ENCODE results near the gene CLCN4. TPM values are rescaled to one million over a fixed set of nuclear protein-coding genes. Genes with fewer than 3 reads are reported as not detected.

The CLCN4 gene
- total and polyA plus RNA-seq, 10 of the 15 experiments (the other 5 are each of a cell fraction or from before 2014, with no cell fraction given), result 0.90 to 6.9 (median 2.9) TPM

GRCh38 chrX:10178866-10179463 lies 22.2 kb downstream of the CLCN4 start:
- intact Hi-C loops (cut with micrococcal nuclease; ENCODE audit: unreplicated experiment) (no loop called here), in situ Hi-C loops (cut with MboI) (loop anchor here (25.0 kb wide), 1 partner anchor 1608 kb away; no protein-coding TSS in a partner anchor)
- no peak for FAIRE-seq
- ChIA-PET POLR2A (no interaction called here), RAD21 (ENCODE audit: unreplicated experiment) (no interaction called here), SMC1A (ENCODE audit: uncharacterized antibody, unreplicated experiment) (no interaction called here), CTCF (interaction anchor here (1.5 to 3.0 kb wide), 3 partner anchors 11 to 419 kb away, joined by 3 to 17 read pairs (median 14); no protein-coding TSS in a partner anchor)
- Histone ChIP-seq H3K4me1 (ENCODE audit: control insufficient read depth, insufficient read depth, low read length) (no peaks in the 10 kb centered on the region), H3K27me3 (replicated peaks in 1 of 2; ENCODE audit: control insufficient read depth in 2 of 2, insufficient read depth in 2 of 2, low read length in 1 of 2) (peaks cover 0 to 2% of the 10 kb centered on the region in 2 experiments; a peak in 2 of 4 replicates), H3K27ac (ENCODE audit: control insufficient read depth, insufficient read depth) (no peak overlapping the region), H3K9me3 (replicated peaks; ENCODE audit: control insufficient read depth, insufficient read depth, low read length) (no peaks in the 10 kb centered on the region), H3K36me3 (ENCODE audit: control insufficient read depth in 2 of 2, insufficient read depth in 2 of 2, low read length in 1 of 2) (no peaks in the 10 kb centered on the region), H3K79me2 (ENCODE audit: control insufficient read depth, insufficient read depth, low read length) (no peaks in the 10 kb centered on the region), H3K9ac (ENCODE audit: control insufficient read depth, insufficient read depth, low read length) (no peak overlapping the region), H3K4me3 (no peak overlapping the region), H3K4me2 (ENCODE audit: control insufficient read depth, insufficient read depth) (no peak overlapping the region), H4K20me1 (ENCODE audit: control insufficient read depth, insufficient read depth) (no peaks in the 10 kb centered on the region), H2AFZ (ENCODE audit: control insufficient read depth, low read depth, low read length) (no peak overlapping the region)
- WGBS (ENCODE audit: insufficient coverage, insufficient replicate concordance, low lambda C conversion rate, missing lambda C conversion rate), result 11% methylated on average over 5 of the region's 5 CpGs
- TF ChIP-seq HDAC6 (IDR thresholded peaks at IDR 0.05; ENCODE audit: unreplicated experiment), result no peak
- no peak for TF ChIP-seq TCF3 (IDR thresholded peaks at IDR 0.05; ENCODE audit: borderline replicate concordance, insufficient read depth, low read depth, low read length)
- TF ChIP-seq ETV6 (conservative IDR thresholded peaks at IDR 0.05 in 1 of 2, IDR thresholded peaks at IDR 0.05 in 1 of 2; ENCODE audit: borderline replicate concordance in 1 of 2, low read depth in 1 of 2), result no peak
- TF ChIP-seq POLR2A (IDR thresholded peaks at IDR 0.05; ENCODE audit: low read depth, low read length), result no peak
- TF ChIP-seq KDM1A (IDR thresholded peaks at IDR 0.05; ENCODE audit: borderline replicate concordance), result no peak
- TF ChIP-seq PAX8 (IDR thresholded peaks at IDR 0.05), result no peak
- no peak for TF ChIP-seq IKZF2 (IDR thresholded peaks at IDR 0.05)
- no peak for TF ChIP-seq PKNOX1 (IDR thresholded peaks at IDR 0.05)
- no peak for TF ChIP-seq CREB1 (IDR thresholded peaks at IDR 0.05; ENCODE audit: low read depth)
- DNase-seq (ENCODE audit: low read depth, low spot score), result no peak
- no TSS peak for BruUV-seq (replicated peaks)
- no peak for ATAC-seq

Data from GM12878 (cell line).